Dermis microvascular lymphatic vessel endothelial cell (primary cell): ENCODE results near the gene NMNAT2. TPM values are rescaled to one million over a fixed set of nuclear protein-coding genes. Genes with fewer than 3 reads are reported as not detected.

Source experiments
- DNase-seq, 2 donors: peaks; one replicate each; pipeline versions ENCODE4 v3.0.0 to v3.0.0-alpha.2; 2010; ENCODE audit warnings: low read depth in 2 of 2
- total RNA-seq: library from RNA; depleted of rRNA; stranded (reverse); fragments of >200 nt; gene quantifications from 2 replicates; pipeline ENCODE4 v1.2.1, GENCODE V29; 2014

Gene NMNAT2
- total RNA-seq, 1 donor from 2014 or later, result 0.51 TPM

DNA sequence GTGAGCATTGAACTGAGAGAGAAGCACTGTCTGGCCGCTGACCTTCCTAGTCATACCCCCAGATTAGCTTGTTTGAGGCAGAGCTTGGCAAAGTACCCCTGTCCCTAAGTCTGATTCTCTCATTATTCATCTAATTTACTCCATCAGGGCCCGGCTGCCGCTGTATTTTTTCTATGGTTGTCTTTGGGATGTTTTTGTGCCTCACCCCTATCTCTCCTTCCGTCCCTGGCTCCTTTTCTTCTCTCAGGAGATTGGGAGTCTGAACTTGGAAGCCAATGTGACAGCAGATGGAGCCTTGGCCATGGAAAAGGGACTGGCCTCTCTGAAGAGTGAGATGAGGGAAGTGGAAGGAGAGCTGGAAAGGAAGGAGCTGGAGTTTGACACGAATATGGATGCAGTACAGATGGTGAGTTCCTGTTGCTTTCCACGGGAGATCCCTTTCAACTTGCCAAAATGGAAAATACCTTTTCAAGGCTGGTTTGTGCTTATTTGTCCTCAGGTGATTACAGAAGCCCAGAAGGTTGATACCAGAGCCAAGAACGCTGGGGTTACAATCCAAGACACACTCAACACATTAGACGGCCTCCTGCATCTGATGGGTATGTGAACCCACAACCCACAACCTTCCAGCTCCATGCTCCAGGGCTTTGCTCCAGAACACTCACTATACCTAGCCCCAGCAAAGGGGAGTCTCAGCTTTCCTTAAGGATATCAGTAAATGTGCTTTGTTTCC lies 178.2 kb downstream of the NMNAT2 start:
- no peak for DNase-seq

DNA sequence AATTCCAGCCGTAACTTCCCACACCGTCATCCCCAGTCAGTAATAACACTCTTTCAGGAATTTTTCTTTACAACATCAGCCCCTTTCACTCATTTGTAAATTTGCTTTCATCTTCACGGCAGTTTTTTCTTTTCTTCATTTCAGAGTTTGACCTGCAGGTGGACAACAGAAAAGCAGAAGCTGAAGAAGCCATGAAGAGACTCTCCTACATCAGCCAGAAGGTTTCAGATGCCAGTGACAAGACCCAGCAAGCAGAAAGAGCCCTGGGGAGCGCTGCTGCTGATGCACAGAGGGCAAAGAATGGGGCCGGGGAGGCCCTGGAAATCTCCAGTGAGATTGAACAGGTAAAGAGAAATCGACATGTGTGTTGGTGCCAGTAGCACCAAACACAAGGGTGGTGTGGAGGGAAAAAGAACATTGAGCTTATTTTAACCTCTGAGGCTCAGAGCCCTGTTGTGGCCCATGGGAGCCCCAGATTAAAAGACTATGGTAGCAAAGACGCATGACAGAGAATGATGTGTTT lies 178.9 kb downstream of the NMNAT2 start:
- DNase-seq, result no peak

DNA sequence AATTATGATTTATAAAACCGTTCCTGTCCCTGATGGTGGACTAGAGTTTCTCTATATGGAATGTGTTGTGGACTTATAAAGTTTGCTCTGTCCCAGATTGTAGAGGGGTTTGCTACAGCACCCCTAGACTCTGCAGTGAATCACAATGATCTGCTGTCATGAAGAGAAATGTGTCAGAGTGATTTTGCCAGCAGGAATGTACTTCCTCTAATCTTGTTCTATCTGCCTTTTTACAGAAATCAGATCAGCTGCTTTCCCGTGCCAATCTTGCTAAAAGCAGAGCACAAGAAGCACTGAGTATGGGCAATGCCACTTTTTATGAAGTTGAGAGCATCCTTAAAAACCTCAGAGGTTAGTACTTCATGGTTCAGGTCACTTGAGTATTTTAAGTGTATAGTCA lies 180.1 kb downstream of the NMNAT2 start:
- DNase-seq, result peak in 1 of 2 donors; percentile 46

DNA sequence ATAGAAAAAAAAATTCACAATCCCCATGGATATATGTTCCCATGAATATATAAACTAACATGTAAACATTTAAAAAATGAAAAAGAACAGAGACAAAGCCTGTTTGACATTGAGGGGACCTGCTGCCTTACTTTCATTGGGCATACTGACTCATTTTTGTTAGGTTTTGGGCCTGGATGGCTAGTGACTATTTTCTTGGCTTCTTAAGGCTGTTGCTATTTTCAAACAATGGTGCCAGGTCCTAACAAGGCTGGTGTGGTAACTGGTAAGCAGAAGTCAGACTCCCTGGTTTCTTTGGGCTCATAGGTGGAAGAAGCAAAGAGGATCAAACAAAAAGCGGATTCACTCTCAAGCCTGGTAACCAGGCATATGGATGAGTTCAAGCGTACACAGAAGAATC lies 181.1 kb downstream of the NMNAT2 start:
- DNase-seq, result no peak

DNA sequence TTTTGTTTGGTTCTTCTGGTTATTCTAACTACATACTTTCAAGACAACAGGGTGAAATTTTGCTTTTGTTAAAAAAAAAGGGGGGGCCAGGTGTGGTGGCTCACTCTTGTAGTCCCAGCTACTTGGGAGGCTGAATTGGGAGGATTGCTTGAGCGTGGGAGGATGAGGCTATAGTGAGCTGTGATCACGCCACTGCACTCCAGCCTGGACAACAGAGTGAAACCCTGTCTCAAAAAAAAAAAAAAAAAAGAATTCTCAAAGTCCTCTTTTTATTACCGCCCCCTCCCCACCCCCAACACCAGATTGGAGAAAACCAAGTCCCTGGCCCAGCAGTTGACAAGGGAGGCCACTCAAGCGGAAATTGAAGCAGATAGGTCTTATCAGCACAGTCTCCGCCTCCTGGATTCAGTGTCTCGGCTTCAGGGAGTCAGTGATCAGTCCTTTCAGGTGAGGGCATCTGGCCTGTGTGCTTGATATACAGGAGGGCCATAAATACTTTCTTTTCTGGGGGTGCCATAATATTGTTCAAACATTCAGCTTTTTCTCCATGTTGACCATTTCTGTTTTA lies 181.9 kb downstream of the NMNAT2 start:
- no peak for DNase-seq

DNA sequence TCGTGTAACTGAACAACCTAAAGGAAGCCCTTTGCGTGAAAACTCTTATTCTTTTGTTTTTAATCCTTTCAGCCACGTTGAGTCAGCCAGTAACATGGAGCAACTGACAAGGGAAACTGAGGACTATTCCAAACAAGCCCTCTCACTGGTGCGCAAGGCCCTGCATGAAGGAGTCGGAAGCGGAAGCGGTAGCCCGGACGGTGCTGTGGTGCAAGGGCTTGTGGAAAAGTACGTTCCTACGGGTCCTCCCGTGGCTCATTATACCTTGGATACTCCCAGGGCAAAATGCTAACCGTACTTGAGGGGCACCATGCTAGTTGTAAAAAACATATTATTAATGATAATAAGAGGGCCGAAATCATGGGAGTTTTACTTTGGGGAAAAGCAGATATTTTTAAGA lies 182.7 kb downstream of the NMNAT2 start:
- no peak for DNase-seq

DNA sequence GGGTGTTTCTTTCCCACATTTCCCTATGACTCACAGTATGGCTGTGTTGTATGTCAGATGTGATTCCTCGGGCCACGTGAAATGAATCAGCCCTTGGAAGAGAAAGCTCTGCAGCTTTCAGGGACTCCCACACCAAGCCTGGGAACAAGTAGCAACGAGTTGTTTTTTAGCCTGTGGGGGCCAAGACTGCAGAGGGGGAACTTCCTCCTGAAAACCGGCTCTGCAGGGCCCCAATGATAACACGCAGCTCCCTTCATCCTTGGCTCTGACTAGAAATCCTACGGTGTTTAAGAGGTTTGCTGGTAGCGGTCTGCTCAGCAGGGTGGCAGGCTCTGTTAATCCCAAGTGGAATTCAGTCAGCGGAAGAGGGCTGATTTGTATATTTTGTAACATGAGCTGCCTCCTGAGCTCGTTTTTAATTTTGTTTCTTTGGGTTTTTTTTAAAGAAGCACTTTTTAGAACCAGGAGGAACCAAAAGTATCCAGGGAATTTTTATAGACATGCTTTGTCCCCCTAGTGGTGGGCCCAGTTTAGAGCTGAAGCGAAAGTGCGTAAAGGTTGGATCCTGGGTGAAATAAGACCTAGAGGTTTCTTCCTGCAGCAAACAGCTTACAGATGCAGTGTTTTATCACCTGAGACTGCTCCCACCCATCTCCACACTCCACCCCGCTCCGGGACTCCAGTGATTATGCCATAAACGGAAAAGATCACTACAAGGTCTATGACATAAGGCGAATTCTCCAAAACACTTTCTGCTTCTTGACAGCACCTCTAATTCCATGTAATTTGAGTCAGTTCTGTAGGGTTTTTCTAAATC lies 183.3 kb downstream of the NMNAT2 start:
- DNase-seq, result peak; percentile 73 to 99

DNA sequence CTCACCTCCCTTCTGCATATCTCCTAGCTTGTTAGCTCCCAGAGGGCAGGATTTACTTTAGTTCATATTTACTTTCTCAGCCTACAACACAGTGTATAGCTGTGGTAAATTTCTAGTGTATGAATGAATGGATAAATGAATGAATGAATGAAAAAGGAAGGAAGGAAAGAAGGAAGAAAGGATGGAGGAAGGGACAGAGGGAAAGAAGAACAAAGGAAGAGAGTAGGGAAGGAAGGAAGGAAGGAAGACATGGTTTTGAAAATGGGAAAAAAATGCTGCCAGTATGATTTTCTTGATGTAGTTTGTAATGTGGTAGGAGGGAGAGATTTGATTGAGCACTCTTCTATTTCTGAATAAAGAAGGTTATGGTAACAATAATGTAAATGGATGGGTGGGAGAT lies 185.1 kb downstream of the NMNAT2 start:
- DNase-seq, result no peak

DNA sequence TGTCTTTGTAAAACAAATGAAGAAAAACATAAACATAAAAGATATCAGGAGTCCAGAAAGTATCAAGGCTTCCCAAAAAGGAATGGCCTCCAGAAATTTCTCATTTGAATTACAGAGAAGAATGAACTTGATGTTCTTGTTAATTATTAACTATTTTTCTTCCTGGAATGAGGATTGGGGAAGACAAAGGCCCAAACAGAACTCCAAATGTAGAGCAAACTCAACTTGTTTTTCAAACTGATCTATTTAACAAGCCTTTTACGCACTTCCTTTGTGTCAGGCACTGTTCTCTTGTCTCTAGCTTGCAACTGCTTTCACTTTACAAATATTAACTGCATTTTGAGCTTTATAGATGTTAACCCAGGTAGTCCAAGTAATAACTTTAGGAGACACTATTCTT lies 186.6 kb downstream of the NMNAT2 start:
- no peak for DNase-seq

DNA sequence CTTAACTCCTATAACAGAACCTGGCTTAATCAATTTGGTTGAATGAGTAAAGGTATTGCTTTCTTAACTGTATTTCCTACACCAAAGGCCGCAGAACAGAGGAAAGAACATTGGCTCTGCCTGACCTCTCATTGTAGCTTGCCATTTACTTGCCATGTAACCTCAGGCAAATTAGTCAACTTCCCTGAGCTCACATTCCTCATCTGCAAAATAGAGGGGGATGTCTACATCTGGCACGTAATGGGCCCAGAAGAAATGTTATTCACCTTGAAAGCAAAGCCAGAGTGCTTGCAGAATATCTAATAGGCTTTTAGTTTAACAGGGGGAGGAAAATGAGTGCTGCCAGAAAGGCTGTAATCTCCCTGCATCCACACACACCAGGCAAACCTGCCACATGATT lies 187.8 kb downstream of the NMNAT2 start:
- peak in 1 of 2 donors; percentile 79 for DNase-seq

DNA sequence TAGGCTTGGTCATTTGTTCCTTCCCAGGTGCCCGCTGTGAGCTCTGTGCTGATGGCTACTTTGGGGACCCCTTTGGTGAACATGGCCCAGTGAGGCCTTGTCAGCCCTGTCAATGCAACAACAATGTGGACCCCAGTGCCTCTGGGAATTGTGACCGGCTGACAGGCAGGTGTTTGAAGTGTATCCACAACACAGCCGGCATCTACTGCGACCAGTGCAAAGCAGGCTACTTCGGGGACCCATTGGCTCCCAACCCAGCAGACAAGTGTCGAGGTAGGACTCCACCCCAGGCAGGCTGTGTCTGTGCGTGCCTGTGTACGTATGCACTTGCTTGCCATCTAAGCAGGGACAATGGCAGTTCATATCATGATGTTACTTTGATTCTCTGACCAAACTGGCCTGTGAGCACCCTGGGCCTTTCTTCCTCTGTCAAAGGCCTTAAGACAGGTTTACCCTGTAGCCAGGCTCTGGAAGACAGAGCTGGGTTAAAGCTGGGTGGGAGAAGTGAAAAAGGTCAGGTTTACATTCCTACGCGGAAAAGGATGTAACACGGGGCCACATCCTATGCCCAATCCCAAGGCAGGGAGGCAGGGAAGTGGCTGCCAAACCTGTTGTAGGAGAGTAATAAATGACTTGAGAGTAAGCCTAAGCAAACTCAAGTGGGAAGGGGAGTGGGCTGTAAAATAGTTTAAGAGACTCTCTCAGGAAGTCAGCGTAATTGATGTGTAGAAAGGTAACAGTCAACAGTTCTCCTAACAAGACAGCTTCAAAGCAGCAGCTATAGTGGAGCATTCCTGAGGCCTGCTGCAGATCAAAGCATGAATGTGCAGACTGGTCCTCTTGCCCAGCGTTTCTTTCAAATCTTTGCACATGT lies 189.6 kb downstream of the NMNAT2 start:
- DNase-seq, result no peak

DNA sequence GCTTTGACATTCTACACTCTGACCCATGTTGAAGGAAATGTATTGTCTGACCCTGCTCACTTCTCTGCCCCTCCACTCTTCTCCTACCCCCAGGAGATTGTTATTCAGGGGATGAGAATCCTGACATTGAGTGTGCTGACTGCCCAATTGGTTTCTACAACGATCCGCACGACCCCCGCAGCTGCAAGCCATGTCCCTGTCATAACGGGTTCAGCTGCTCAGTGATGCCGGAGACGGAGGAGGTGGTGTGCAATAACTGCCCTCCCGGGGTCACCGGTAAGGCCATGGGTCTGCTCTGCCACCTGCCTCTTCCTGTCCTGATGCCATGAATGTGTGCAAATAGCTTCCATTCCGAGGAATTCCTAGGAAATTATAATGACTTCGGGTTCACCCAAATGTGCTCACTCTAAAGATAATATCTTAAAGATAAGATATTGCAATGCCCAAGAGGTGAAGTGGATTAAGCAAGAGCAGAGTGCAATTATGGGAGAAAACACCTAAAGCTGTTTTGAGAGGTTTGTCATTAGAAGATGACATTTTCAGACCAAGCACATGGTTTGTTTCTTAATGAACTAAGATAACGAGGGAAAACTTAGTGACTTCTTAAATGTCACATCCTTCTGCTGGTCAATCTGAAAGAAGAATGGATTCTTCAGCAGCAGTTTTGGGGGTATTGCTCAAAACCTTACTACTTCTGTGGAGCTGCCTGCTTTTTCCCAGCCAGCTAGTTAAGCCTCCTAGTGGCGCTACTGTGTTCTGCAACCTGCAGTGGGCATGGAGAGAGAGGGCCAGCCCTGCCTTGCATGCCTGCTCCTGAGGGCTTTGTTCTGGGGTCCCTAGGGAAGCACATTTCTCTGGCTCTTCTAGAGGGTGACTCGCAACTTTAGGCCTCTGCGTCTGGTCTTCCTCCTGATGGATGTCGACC lies 190.5 kb downstream of the NMNAT2 start:
- peak; percentile 37 to 58 for DNase-seq

DNA sequence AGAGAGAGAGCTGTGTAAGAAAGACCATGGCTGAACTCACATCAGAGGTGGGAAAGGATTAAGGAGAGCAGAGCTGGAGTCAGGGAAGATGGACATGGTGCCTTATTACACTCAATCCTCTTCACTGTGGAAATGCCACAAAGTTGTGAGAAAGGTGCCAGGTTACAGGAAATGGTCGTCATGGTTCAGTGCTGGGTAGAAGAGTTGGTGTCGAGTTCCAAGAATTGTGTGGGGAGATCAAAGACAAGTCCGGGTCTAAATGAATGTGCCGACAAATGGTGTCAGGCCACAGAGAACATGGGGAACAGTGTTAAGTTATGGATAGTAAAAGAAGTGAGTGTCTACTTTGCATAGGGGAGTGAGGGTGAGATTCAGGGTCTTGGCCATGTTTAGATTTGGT lies 191.2 kb downstream of the NMNAT2 start:
- no peak for DNase-seq

DNA sequence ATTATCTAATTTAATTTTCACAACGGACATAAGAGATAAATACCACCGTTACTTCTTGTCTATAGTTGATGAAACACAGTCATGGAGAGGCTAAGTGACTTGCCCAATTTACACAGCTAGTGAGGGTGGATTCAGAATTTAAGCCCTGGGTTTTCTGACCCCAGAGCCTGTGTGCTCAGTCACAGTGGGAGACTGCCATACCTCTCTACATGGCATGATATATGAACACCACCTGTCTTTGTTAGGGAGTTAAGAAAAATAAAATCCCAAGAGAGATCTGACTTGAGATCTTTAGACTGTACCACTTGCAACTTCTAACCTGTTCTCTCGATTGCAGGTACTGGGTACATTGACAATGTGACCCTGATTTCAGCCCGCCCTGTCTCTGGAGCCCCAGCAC lies 191.8 kb downstream of the NMNAT2 start:
- no peak for DNase-seq

DNA sequence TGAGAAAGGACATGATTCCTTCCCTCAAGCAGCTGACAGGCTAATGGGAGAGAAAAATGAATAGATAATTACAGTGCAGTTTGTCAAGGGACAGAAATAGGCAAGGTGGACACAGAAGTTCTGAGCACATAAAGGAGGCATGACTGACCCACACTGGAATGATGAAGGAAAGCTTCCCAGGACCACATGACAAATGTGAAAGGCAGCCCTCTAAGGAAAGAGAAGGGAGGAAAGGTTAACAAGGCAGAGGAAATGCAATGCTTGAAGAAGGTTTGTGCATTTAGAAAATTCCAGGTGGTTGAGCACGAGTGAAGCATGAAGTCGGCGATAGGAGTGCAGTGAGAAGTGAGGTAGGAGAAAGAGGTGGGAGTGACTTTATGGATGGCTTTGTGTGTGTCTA lies 194.7 kb downstream of the NMNAT2 start:
- no peak for DNase-seq

DNA sequence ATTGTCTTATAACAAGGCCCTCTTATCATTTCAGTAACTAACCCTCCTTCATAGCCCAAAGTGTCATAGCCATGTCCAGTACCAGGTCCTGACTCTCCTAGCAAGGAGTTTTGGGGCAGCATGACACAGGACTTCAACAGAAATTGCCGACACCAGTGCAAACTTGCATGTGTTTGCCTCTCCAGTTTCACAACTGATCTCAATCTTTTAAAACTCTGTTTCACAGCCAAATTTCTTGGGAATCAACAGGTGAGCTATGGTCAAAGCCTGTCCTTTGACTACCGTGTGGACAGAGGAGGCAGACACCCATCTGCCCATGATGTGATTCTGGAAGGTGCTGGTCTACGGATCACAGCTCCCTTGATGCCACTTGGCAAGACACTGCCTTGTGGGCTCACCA lies 195.3 kb downstream of the NMNAT2 start:
- DNase-seq, result no peak

DNA sequence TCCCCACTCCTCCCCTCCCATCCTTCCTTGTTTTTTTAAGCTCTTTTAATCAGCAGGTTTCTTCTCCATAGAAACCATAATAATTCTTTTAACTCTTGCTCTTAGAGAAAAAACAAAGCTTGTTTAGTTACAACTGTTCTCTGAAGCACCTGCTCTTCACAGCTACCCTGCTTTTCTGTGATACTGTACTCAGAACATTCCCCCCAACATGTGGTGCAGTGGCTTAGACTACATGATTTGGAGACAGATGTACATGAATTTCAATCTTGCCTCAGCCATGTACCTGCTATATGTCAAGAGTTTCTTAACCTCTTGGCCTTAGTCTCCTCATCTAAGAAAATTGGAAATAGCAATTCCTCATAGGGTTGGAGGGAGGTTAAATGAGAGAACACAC lies 198.6 kb downstream of the NMNAT2 start:
- DNase-seq, result no peak

DNA sequence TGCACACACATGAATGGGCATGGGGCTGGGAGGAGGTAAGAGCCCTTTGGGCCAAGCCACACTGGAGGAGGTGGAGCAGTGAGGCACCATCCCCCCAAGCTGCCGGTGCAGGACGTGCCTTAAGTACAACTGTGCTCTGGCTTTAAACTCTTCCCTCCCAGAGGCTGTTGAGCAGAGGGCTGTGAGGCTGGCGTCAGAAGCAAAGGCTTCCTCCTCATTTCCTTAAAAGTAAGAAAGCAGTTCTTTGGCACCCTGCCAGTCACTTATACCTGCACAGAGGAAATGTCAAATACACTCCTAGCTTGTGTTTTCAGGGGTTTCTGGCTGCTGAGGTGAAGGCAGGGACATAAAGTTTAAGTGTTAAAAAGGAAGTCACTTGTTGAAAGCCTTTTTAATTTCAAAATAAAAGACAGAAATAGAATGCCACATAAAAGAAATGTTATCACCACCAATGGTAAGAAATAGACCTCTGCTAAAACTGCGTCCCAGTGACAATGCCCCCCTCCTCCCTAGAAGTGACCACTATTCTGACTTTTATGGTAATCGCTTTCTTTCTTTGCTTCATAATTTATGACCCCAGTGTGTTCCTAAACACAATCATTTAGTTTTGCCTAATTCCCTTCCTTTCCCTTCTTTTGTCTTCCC lies 199.1 kb downstream of the NMNAT2 start:
- peak in 1 of 2 donors; percentile 49 for DNase-seq

DNA sequence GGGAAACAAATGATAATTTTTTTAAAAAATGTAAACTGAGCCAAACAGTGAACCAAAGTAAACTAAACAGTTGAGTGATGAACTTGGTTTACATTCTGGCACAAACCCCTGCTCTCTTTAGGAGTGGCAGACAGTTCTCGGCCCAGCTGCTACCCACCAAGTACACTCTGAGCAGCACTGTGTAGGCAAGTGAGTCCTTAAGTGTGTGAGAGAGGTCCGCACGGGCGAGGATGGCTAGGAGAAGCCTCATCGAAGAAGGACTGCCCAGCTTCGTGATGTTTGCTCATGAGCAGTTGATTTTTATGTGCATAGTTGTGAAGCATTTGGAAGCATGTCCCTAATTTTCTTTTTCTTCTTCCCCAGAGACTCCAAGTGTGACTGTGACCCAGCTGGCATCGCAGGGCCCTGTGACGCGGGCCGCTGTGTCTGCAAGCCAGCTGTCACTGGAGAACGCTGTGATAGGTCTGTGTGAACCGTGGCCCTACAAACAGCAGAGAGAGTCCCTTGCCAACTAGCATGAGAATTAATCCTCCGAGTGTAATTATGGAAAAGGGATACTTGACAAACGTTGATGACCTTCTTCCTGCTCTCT lies 200.1 kb downstream of the NMNAT2 start:
- DNase-seq, result no peak
